Hepatic stellate cell (primary cell): Measurements from ENCODE around the gene INTU.
"Not testable (repeated sequence)": the region's sequence is repeated elsewhere in the genome, so short reads cannot be mapped to it uniquely, and the experiment has no call there.

Experiments used
- DNase-seq: peaks from one replicate; pipeline ENCODE4 v3.0.0; 2011; ENCODE audit warnings: low spot score

Gene INTU

DNA sequence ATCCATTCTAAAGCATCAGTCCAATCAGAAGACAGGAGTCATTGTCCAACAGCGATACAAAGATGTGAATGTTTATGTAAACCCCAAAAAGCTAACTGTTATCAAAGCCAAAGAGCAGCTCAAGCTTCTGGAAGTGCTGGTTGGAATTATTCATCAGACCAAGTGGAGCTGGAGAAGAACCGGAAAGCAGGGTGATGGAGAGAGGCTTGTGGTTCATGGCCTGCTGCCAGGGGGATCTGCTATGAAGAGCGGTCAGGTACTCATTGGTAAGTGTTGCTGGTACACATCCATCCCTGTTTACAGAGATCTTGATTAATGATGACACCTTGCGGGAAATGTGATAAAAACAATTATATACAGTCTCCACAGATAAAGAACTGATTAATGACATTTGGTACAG lies 11.0 kb downstream of the INTU start:
- no peak for DNase-seq

DNA sequence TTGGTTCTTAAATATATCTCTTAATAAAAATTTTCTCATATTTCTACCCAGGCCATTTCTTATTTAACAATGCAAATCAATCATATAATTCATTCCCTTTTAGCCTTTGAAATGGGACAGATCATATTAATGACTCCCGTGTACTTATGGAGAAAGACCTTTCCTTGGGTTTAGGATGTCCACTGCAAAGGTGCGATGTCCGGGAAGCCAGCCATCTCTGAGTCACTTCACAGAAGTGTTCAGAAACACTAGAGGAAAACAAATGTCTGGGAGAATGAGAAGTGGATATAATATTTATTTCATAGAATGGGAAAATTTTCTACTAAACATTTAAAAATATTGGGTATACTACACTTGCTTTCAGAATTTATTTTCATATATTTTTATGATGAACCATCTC lies 15.3 kb downstream of the INTU start:
- DNase-seq, result no peak

DNA sequence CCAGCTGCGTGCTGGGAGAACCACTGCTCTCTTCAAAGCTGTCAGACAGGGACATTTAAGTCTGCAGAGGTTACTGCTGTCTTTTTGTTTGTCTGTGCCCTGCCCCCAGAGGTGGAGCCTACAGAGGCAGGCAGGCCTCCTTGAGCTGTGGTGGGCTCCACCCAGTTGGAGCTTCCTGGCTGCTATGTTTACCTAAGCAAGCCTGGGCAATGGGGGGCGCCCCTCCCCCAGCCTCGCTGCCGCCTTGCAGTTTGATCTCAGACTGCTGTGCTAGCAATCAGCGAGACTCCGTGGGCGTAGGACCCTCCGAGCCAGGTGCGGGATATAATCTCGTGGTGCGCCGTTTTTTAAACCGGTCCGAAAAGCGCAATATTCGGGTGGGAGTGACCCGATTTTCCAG lies 22.8 kb downstream of the INTU start:
- not testable (repeated sequence) for DNase-seq

DNA sequence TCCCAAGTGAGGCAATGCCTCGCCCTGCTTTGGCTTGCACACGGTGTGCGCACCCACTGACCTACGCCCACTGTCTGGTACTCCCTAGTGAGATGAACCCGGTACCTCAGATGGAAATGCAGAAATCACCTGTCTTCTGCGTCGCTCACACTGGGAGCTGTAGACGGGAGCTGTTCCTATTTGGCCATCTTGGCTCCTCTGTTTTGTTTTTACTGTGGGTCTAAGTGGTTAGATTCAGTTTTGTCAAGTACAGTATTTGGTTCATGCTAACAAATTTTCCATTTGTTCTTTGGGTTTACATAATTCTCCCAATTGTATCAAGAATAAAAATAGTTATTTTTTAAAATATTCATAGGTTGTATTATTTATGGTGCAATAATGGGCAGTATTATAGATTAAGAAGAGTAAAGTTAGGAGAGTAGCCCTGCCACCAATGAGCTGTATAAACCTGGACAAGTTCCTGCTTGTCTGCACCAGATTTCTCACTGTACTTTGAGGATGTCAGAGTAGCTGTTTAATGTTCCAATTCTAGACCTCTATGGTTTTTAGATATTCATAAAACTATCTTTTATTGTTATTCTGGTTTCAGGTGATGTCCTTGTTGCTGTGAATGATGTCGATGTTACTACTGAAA lies 23.4 kb downstream of the INTU start:
- DNase-seq, result no peak

DNA sequence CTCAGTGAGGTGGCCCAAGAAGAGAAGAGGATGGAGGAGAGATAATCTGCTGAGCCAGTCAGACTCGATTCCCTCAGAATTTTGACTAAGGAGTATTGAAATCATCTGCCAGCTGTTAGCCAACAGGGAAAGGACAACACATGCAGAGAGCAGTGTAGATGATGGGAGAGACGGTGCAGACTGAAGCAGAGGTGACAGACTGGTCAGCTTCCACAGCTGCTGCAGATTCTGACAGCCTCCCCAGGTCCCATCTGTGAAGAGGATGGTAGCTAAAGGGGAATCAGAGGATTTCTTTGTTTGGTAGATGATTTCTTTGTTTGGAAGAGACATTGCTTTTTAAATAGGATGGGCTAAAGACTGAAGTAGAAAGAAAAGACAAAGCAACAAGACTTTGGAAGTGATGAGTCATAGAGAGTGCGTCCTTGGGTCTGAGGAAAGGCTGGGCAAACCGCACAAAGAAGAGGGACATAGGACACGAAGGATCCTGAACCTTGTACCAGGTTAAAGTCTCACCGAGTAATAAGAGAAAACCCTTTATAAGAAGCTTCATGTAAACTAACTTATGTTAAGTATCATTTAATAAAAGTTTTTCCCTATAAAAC lies 27.6 kb downstream of the INTU start:
- no peak for DNase-seq

DNA sequence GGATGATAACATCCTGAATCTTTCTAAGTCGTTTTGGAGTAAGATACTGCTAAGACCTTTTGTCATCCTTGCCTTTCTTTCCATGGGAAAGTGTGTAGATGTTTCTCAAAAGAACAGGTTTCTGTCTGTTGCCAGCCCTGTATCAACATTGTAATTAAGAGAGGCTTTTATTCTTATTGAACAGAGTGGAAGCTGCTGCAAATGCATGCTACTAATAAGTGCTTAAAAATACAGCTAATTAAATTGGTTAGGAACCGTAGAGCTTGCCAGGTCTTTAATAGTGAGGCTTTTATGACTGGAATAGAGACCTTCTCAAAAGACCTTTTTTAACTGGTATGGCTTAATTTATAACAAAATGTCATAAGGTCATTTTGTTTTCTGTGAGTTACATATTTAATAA lies 34.4 kb downstream of the INTU start:
- no peak for DNase-seq

DNA sequence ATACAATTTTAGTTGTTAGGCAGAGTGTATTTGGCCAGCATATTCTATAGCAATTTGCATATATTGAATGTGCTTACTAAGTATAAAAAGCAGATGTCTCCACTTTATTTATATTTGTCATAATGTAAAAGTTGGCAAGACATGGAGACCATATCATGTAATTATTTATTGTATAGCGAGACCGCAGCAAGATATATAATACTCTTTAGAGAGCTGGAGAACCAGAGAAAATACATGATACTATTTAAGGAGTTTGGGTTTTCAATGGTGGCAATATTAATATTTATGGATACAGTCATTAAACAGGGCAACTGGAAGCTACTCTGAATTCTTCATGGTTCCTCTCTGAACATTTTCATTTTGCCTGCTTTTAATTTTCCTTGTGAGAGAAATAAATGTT lies 35.0 kb downstream of the INTU start:
- DNase-seq, result no peak

DNA sequence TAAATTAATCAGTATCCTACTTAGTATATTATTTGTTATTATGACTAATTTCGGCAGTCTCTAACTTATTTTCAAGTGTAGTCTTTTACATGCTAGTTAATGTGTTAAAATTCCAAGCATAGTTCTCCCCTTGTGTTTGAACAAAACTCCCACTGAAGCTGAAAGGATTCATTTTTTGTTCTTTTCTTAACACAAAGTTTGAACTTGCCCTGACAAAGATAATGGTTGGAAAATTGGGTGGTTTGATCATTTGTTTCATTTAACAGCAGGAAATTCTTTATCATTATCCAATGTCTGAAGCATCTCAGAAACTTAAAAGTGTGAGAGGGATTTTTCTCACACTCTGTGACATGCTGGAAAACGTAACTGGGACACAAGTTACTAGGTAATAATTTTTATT lies 36.0 kb downstream of the INTU start:
- no peak for DNase-seq

DNA sequence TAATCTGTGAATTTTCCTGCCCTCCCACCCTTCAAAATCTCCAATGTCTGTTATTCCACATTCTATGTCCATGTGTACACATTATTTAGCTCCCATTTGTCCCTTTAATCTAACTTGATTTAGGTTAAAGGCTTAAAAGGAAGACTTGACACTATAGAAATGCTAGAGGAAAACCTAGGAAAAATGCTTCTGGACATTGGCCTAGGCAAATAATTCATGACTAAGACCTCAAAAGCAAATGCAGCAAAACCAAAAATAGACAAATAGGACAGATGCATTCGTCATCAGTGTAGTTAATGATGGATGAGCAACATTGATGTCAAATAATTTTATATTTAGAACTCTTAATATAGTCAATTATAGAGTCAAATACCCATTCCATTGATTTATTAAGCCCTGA lies 36.9 kb downstream of the INTU start:
- no peak for DNase-seq

DNA sequence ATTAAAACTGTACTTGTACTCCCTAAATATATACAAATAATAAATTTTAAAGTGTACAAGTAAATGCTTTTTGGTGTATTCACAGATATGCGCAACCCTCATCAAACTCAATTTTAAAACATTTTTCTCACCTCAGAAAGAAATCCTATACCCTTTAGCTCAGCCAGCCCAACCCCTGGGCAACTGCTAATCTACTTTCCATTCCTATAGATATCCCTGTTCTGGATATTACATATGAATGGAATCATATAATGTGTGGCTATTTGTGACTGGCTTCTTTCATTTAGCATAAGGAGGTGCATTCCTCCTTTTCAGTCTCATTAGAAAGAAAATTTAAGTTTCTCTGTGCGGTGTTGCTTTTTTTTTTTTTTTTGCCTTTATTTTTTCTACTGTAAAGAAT lies 39.4 kb downstream of the INTU start:
- no peak for DNase-seq

DNA sequence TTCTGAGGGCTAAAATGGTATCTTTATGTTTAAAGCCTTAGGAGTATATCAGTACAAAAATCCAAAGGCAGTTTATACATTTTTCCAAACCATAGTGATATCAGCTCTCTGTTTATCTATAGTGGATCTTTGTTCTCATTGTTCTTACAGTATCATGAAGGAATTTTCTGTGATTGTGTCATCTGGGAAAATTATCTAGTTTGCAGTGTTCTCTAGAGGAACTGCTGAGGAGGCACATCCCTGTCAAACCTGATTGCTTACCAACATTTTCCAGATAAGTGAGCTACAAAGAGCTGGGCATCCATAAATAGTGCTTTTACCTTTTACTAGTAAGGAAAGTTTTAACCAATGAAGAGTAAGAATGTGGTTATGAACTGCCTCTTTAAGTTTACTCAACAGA lies 52.5 kb downstream of the INTU start:
- DNase-seq, result no peak

DNA sequence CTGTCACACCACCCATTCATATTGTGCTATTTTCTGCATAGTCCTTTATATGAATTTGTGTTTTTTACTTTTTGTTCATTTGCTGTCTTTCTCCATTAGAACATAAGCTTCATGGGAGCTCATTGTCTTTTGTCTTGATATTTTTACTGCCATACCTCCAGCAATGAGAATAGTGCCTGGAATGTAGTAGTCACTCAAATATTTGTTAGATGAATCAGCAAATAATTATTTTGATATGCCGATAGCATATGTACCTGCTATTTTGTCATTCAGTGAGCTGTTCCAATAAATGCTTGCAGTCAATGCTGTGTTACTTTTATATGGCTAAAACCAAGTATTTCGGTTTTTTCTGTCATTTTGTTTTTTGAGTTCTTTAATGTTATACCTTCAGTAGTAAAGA lies 53.9 kb downstream of the INTU start:
- DNase-seq, result no peak

DNA sequence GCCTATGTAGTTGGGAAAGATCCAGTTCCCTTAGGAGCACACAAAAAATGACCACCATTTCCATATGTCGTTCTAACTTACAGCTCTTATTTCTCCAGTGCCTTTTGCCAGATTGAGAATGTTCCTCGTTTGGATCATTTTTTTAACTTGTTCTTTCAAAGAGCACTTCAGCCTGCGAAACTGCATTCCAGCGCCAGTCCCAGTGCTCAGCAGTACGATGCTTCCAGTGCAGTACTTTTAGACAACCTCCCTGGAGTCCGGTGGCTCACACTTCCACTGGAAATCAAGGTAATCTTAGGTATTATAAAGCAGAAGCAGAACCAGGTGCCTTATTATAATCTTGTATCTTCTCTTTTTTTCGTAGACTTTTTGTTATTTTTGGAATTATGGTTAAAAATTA lies 54.8 kb downstream of the INTU start:
- DNase-seq, result no peak

DNA sequence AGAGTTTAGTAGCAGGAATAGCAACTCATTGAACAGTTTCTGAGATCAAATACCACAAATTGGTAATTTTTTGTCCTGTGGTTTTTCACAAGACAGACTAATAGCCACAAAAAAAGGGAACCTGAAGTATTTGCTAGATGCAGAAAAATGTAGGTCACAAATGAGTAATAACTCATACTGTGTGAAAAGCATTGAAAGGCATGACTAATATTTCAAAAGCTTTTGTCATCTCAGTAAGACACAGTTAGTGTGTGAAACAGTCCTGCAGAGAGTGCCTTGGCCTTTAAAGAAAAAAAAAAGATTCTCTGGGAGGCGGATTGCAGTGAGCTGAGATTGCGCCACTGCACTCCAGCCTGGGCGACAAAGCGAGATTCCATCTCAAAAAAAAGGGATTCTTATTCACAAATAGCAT lies 66.0 kb downstream of the INTU start:
- DNase-seq, result peak; percentile 12

DNA sequence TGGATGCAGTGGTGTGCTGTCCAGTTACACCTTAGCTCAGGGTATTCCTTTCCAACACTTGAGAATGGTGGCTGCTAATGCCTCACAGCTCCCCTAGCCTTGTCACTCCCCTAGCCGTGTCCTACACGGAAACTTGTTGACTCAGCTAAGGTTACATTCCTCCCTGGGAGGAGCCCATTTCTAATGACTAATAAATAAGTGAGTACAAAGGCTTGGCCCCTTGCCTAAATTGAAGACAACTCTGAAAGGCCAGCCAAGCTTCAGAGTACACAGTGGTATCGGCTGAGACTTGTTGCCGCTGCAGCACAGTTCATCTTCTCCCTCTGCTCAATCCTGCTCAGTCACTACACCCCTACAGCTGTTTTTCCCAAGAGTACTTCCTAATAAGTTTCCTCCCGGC lies 76.2 kb downstream of the INTU start:
- no peak for DNase-seq

DNA sequence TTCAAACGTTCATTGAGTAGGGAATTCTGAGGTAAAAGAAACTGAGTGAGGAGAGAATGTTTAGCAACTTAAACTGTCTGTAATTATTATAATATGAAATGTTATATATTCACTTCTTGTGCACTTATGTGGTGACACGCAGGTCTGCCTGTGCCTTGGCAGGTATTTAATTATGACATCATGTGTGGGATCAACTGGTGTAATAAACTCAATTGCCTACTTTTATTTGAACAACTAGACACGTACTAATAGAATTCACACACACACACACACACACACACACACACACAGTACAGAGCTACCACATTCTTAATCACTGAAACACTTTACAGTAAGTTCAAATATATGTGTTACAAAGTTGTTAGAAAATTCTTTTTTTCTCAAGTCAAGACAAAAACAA lies 76.7 kb downstream of the INTU start:
- no peak for DNase-seq

DNA sequence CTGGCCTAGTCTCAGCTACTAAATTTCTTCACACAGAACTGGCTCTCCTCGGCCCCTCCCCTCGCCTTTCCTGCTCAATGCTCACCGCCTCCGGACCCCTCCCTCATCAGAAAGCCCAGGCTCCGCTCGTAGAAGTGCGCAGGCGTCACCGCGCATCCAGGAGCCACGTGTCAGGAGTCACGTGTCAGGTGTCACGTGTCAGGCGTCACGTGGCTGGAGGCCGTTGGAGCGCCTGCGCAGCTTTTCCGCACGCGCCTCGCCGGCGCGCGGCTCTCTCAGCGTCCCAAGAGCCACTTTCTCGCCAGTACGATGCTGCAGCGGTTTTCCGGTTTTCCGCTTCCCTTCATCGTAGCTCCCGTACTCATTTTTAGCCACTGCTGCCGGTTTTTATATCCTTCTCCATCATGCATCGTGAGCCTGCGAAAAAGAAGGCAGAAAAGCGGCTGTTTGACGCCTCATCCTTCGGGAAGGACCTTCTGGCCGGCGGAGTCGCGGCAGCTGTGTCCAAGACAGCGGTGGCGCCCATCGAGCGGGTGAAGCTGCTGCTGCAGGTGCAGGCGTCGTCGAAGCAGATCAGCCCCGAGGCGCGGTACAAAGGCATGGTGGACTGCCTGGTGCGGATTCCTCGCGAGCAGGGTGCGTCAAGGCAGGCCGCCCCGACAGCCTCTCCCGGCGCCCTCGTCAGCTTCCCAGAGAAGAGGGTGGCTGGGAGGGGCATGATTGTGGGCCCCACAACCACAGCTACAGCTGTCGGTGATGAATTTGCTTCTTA lies 97.6 kb downstream of the INTU start, which contains the start of gene SLC25A31:
Gene SLC25A31, plus strand, starts transcription at position 259 of the 772 bp plus-strand sequence. Its CDS starts 146 bp downstream, at position 405.
- no peak for DNase-seq

DNA sequence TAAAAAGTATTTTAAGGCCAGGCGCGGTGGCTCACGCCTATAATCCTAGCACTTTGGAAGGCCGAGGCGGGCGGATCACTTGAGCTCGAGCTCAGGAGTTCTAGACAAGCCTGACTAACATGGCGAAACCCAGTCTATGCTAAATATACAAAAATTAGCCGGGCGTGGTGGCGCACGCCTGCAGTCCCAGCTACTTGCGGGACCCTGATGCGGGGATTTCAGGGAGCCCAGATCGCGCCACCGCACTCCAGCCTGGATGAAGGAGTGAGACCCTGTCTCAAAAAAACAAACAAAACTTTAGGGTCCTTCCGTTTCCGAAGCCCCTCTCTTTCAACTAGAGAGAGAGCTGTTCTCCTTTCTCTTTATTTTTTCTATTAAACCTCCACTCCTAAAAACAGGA lies 98.6 kb downstream of the INTU start:
- no peak for DNase-seq

DNA sequence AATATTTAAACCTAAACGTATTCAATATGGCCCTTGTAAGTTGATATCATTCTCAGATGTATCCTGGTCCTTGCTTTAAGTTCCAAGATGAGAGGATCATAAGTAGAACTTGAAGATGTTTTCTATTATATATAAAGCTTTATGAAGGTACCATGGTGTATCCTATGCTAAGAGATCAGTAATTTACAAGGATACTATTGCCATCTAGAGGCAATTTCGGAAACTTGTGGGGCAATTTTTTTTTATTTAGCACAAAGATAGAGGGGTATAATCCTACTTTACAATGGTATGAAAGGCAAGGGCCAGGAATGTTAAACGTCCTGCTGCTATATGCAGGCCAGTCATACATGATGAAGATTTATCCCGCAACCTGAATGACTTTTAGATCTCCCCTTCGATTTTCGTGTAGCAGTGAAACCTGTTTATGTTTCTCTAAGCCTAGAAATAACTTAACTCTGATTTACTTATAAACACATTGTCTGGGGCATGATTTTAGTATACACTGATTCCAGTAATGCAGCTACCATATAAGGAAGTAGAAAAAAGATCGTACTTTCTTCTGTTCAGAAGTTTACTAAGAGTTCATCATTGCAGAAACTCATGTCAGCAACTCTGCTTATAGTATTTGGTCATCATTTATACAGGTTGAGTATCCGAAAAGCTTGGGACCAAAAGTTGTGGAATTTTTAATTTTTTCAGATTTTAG lies 100.0 kb downstream of the INTU start:
- peak; percentile 46 for DNase-seq

DNA sequence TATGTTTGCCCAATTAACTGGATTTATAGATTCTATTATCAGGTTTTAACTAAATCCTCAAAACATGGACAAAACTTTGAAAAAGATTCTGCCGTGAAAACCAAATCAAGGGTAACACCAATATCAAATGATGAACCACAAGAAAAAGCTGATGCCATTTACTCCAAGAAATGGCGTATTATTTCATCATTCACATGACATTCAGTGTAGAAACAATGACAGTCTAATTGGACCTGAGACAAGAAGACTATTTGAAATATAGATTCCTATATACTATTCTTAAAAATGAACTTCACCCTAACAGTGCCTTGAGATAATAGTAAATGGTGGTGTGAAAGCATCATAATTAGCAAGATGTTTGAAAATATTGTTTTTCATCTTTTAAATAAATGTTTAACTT lies 102.2 kb downstream of the INTU start:
- DNase-seq, result no peak

DNA sequence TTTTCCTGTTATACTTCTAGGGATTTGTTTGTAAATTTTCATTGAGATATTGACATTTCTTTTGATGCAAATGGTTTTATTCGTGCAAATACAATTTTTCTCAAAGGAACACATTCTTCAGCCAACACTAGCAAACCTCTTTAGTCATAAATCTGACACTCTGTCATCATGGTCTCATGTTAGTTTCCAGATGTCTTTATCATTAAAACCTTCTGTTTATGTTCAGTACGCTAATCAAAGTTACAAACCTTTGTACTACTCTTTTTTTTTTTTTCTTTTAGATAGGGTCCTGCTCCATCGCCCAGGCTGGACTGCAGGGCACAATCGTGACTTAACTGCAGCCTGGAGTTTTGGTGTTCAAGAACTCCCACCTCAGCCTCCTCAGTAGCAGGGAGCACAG lies 104.5 kb downstream of the INTU start:
- DNase-seq, result no peak

DNA sequence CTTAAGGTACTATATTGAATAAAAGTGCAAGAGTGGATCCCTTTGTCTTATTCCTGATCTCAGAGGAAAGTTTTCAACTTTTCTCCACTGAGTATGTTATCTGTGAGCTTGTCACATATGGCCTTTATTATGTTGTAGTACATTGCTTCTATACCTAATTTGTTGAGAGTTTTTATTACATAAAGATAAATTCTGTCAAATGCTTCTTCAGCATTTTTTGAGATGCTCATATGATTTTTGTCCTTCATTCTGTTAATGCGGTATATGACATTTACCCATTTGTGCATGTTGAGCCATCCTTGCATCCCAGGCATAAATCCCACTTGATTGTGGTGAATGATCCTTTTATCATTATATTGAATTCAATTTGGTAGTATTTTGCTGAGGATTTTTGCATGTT lies 108.5 kb downstream of the INTU start:
- no peak for DNase-seq

DNA sequence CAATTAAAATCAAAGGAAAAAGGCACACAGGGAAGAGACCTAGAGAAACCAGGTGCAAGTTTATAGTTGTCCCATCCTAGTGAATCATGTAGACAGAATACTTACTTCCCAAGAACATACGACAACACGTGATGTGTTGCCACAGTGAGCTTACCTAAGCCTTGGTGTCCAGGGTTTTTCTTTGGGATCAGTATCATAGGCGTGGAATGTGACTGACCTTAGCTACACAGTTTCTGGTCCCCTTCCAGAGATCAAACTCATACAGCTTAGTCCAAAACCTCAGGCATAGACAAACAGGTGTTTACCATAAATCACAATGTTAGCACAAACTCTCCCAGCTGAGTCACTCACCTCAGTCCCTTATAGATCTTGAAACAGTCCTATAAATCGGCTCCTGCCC lies 115.1 kb downstream of the INTU start:
- no peak for DNase-seq
